Natural killer cell (primary cell): Measurements from ENCODE around the gene C16orf96. TPM values are rescaled to one million over a fixed set of nuclear protein-coding genes. Genes with fewer than 3 reads are reported as not detected.

ENCODE experiments used
- ATAC-seq, 3 donors: fragments of 150-1000 bp in 2 of 3; fragments of 200-7000 bp in 1 of 3; cut with Tn5 transposase; 1 replicate in 1 of 3; 2 replicates in 2 of 3; pipeline ENCODE4 v1.10.0; 2021; ENCODE audit warnings: mild to moderate bottlenecking in 2 of 3, moderate library complexity in 2 of 3
- DNase-seq, 2 donors: peaks; one replicate each; pipeline versions ENCODE4 v3.0.0 to v3.0.0-alpha.2; 2013 to 2021; ENCODE audit warnings: mixed read lengths in 1 of 2
- H3K27ac ChIP-seq: one replicate; pipeline ENCODE4 v1.5.1; 2013; ENCODE audit warnings: mild to moderate bottlenecking, low read length
- H3K27me3 ChIP-seq: one replicate; pipeline ENCODE4 v1.6.1; 2013; ENCODE audit warnings: low read length; ENCODE audit not compliant: control insufficient read depth, insufficient read depth
- H3K36me3 ChIP-seq: one replicate; pipeline ENCODE4 v1.6.1; 2013; ENCODE audit warnings: low read length; ENCODE audit not compliant: control insufficient read depth, insufficient read depth
- H3K4me1 ChIP-seq: one replicate; pipeline ENCODE4 v1.6.1; 2013; ENCODE audit warnings: low read length; ENCODE audit not compliant: control insufficient read depth, insufficient read depth
- H3K4me3 ChIP-seq: one replicate; pipeline ENCODE4 v1.5.1; 2013; ENCODE audit warnings: low read length
- H3K9me3 ChIP-seq: one replicate; pipeline ENCODE4 v1.6.1; 2013; ENCODE audit warnings: low read length; ENCODE audit not compliant: control insufficient read depth, insufficient read depth
- H3K27ac Mint-ChIP-seq, 2 donors: one replicate each; pipeline ENCODE4 v1.8.0; 2022; ENCODE audit warnings: mild to moderate bottlenecking in 2 of 2, mixed read lengths in 2 of 2, moderate library complexity in 1 of 2
- H3K27me3 Mint-ChIP-seq, 2 donors: one replicate each; pipeline ENCODE4 v1.8.0; 2022; ENCODE audit warnings: low read depth in 2 of 2, mixed read lengths in 2 of 2
- H3K36me3 Mint-ChIP-seq: one replicate; pipeline ENCODE4 v1.8.0; 2022; ENCODE audit warnings: mixed read lengths
- H3K4me1 Mint-ChIP-seq, 2 donors: one replicate each; pipeline ENCODE4 v1.8.0; 2022; ENCODE audit warnings: mixed read lengths in 2 of 2
- H3K4me3 Mint-ChIP-seq: one replicate; pipeline ENCODE4 v1.8.0; 2022; ENCODE audit warnings: mild to moderate bottlenecking, moderate library complexity, mixed read lengths
- H3K9me3 Mint-ChIP-seq, 2 donors: one replicate each; pipeline ENCODE4 v1.8.0; 2022; ENCODE audit warnings: mixed read lengths in 2 of 2
- CTCF ChIP-seq: fragments of 200-600 bp; IDR thresholded peaks from one replicate; pipeline ENCODE4 v1.8.0; 2022; ENCODE audit warnings: antibody characterized with exemption
- WGBS: methylation state at CpG from one replicate; pipeline ENCODE4 v1.1.7; 2013; ENCODE audit warnings: missing lambda C conversion rate; ENCODE audit not compliant: insufficient coverage; 5-methylcytosine and 5-hydroxymethylcytosine counted together
- intact Hi-C: fragments of 100-400 bp; cut with micrococcal nuclease; formaldehyde crosslinking; loops from one replicate; pipeline ENCODE4 v1.14.2; 2022
- total RNA-seq, 4 donors: library from RNA; stranded (reverse); fragments of 120-200 nt in 1 of 4; gene quantifications; one replicate each; pipeline versions ENCODE4 v1.2.3 to v1.2.4, GENCODE V29; 2013 to 2022

C16orf96 gene
- total RNA-seq, 3 donors from 2014 or later (not counting 1 experiment from before 2014, with no cell fraction given) = 0.35 to 0.61 (median 0.43) TPM

DNA sequence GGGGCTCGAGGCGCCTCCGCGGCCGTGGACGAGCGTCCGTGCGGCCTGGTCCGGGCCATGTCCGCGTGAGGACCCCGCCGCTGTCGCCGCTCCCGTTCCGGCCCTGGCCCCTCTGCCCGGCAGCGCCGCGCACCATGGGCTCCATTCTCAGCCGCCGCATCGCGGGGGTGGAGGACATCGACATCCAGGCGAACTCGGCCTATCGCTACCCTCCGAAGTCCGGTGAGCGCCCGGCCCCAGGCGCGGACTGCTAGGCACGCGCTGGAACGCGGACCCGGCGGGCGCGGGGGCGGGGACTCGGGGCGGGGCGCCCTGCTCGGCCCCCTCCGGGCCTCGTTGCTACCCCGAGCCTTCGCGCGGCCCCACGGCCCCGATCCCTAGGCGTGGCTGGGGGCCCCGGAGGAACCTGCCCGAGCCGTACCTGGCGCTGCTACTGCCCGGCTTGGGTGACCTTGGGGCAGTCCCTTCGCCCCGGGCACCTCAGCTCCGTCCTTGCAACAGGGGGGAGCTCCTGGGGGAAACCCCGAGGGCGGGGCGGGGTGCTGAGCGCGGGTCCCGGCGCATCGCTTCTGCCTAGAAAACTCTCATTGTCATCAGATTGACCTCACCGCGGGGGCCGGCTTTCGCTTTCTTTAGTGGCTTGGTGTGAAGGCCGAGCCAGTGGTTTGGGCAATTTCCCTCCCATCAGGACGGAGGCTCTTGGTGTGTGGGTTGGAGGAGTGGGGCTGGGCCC, 68.9 kb downstream of the C16orf96 start:
- no peak for TF ChIP-seq CTCF
- ATAC-seq = peak; percentile 72 to 81 (median 76)
- H3K27ac Mint-ChIP-seq = peak overlapping the region; percentile 99 to 100

GRCh38 chr16:4625560-4626159, 69.5 kb downstream of the C16orf96 start:
- intact Hi-C loops = no loop called here
- peaks cover 28% of the 10 kb centered on the region for H3K4me1 ChIP-seq
- WGBS = 12% methylated on average over 10 of the region's 11 CpGs
- Mint-ChIP-seq H3K27me3 (no peaks in the 10 kb centered on the region), H3K27ac (peak overlapping the region; percentile 99 to 100), H3K9me3 (no peaks in the 10 kb centered on the region), H3K36me3 (no peaks in the 10 kb centered on the region), H3K4me3 (peak overlapping the region; percentile 98), H3K4me1 (peaks cover 27 to 34% of the 10 kb centered on the region in 2 donors)
- peak overlapping the region; percentile 34 for H3K4me3 ChIP-seq
- H3K36me3 ChIP-seq = no peaks in the 10 kb centered on the region
- DNase-seq = no peak
- H3K9me3 ChIP-seq = no peaks in the 10 kb centered on the region
- H3K27ac ChIP-seq = peak overlapping the region; percentile 80
- no peak for ATAC-seq
- no peaks in the 10 kb centered on the region for H3K27me3 ChIP-seq
- no peak for TF ChIP-seq CTCF

More for the DNA sequence above, 68.9 kb downstream of the C16orf96 start:
- under 1% methylated on average over 80 of the region's 80 CpGs for WGBS
- H3K4me3 ChIP-seq = peak overlapping the region; percentile 34
- H3K36me3 ChIP-seq = no peaks in the 10 kb centered on the region
- Mint-ChIP-seq H3K36me3 (no peaks in the 10 kb centered on the region), H3K4me3 (peak overlapping the region; percentile 98), H3K9me3 (no peaks in the 10 kb centered on the region), H3K27me3 (no peaks in the 10 kb centered on the region), H3K4me1 (peaks cover 27 to 34% of the 10 kb centered on the region in 2 donors)
- H3K4me1 ChIP-seq = peaks cover 28% of the 10 kb centered on the region
- intact Hi-C loops = loop anchor here (1.0 kb wide), 1 partner anchor 9 kb away; no protein-coding TSS in a partner anchor
- peak; percentile 80 to 82 for DNase-seq
- no peaks in the 10 kb centered on the region for H3K9me3 ChIP-seq
- no peaks in the 10 kb centered on the region for H3K27me3 ChIP-seq
- peak overlapping the region; percentile 80 for H3K27ac ChIP-seq

- ATAC-seq (no peak), DNase-seq (no peak)
- peak overlapping the region; percentile 98 for H3K4me3 Mint-ChIP-seq
- H3K27me3 ChIP-seq = no peaks in the 10 kb centered on the region
- WGBS = 58% methylated on average over 6 of the region's 6 CpGs
- H3K36me3 ChIP-seq = no peaks in the 10 kb centered on the region
- no peaks in the 10 kb centered on the region for H3K36me3 Mint-ChIP-seq
- intact Hi-C loops = no loop called here
- H3K27ac ChIP-seq = peak overlapping the region; percentile 80
- H3K9me3 ChIP-seq = no peaks in the 10 kb centered on the region
- H3K9me3 Mint-ChIP-seq = no peaks in the 10 kb centered on the region
- H3K4me1 ChIP-seq = peaks cover 28% of the 10 kb centered on the region
- H3K27ac Mint-ChIP-seq = peak overlapping the region; percentile 99 to 100
- H3K4me1 Mint-ChIP-seq = peaks cover 27 to 34% of the 10 kb centered on the region in 2 donors
- no peak for TF ChIP-seq CTCF
- no peak overlapping the region for H3K4me3 ChIP-seq
- H3K27me3 Mint-ChIP-seq = no peaks in the 10 kb centered on the region
Measured at GRCh38 chr16:4626396-4626795, 70.3 kb downstream of the C16orf96 start.
